OCI-M2 (cell line): Measurements from ENCODE around the gene ARHGAP15.
"Not testable (repeated sequence)": the region's sequence is repeated elsewhere in the genome, so short reads cannot be mapped to it uniquely, and the experiment has no call there.

Experiments used
- DNase-seq: peaks from one replicate; lab custom pipeline; 2025; ENCODE audit not compliant: unreplicated experiment; lab: John Stamatoyannopoulos, UW

Gene ARHGAP15

GRCh38 chr2:143521396-143521795, 392.2 kb downstream of the ARHGAP15 start:
- no peak for DNase-seq

GRCh38 chr2:143522699-143523098, 393.5 kb downstream of the ARHGAP15 start:
- no peak for DNase-seq

GRCh38 chr2:143524119-143524553, 394.9 kb downstream of the ARHGAP15 start:
- DNase-seq: no peak

GRCh38 chr2:143524559-143525401, 395.6 kb downstream of the ARHGAP15 start:
- no peak for DNase-seq

- no peak for DNase-seq
Observed at GRCh38 chr2:143525402-143525860, 396.2 kb downstream of the ARHGAP15 start.

GRCh38 chr2:143526498-143526897, 397.3 kb downstream of the ARHGAP15 start:
- DNase-seq: no peak

GRCh38 chr2:143528021-143528420, 398.8 kb downstream of the ARHGAP15 start:
- no peak for DNase-seq

GRCh38 chr2:143529118-143529720, 400.0 kb downstream of the ARHGAP15 start:
- DNase-seq: no peak

- no peak for DNase-seq
Observed at GRCh38 chr2:143530758-143531157, 401.5 kb downstream of the ARHGAP15 start.

- no peak for DNase-seq
Observed at GRCh38 chr2:143532061-143532460, 402.8 kb downstream of the ARHGAP15 start.

- no peak for DNase-seq
Observed at GRCh38 chr2:143533846-143534245, 404.6 kb downstream of the ARHGAP15 start.

GRCh38 chr2:143535802-143536201, 406.6 kb downstream of the ARHGAP15 start:
- DNase-seq: no peak

GRCh38 chr2:143541899-143542298, 412.7 kb downstream of the ARHGAP15 start:
- DNase-seq: not testable (repeated sequence)

- DNase-seq: no peak
Observed at GRCh38 chr2:143545059-143545948, 416.1 kb downstream of the ARHGAP15 start.

- no peak for DNase-seq
Observed at GRCh38 chr2:143545949-143546255, 416.7 kb downstream of the ARHGAP15 start.

- no peak for DNase-seq
Observed at GRCh38 chr2:143548032-143548431, 418.8 kb downstream of the ARHGAP15 start.

GRCh38 chr2:143550500-143550899, 421.3 kb downstream of the ARHGAP15 start:
- no peak for DNase-seq

GRCh38 chr2:143551971-143552650, 422.9 kb downstream of the ARHGAP15 start:
- DNase-seq: no peak

GRCh38 chr2:143553261-143553660, 424.0 kb downstream of the ARHGAP15 start:
- DNase-seq: no peak

- DNase-seq: no peak
Observed at GRCh38 chr2:143558665-143559064, 429.4 kb downstream of the ARHGAP15 start.

- DNase-seq: no peak
Observed at GRCh38 chr2:143559147-143559546, 429.9 kb downstream of the ARHGAP15 start.
